Type B pancreatic cell (in vitro differentiated cells): ENCODE data around the gene C3orf18. TPM values are rescaled to one million over a fixed set of nuclear protein-coding genes. Genes with fewer than 3 reads are reported as not detected.

Experiments used
- DNase-seq: peaks from one replicate; pipeline ENCODE4 v3.0.0; 2021; ENCODE audit warnings: mixed read lengths; ENCODE audit not compliant: unreplicated experiment; ENCODE audit errors: extremely low spot score
- H3K27ac Mint-ChIP-seq: 2 replicates; pipeline ENCODE4 v1.8.0; 2021; ENCODE audit warnings: mild to moderate bottlenecking, mixed read lengths
- H3K27me3 Mint-ChIP-seq: 2 replicates; pipeline ENCODE4 v1.8.0; 2021; ENCODE audit warnings: mixed read lengths
- H3K36me3 Mint-ChIP-seq: 2 replicates; pipeline ENCODE4 v1.8.0; 2021; ENCODE audit warnings: mixed read lengths
- H3K4me1 Mint-ChIP-seq: one replicate; pipeline ENCODE4 v1.8.0; 2021; ENCODE audit warnings: mixed read lengths; ENCODE audit not compliant: unreplicated experiment
- H3K4me3 Mint-ChIP-seq: 2 replicates; pipeline ENCODE4 v1.8.0; 2021; ENCODE audit warnings: mild to moderate bottlenecking, mixed read lengths
- H3K9me3 Mint-ChIP-seq: 2 replicates; pipeline ENCODE4 v1.8.0; 2021; ENCODE audit warnings: mixed read lengths
- total RNA-seq: library from RNA; stranded (reverse); gene quantifications from 2 replicates; pipeline ENCODE4 v1.2.1, GENCODE V29; 2021; ENCODE audit warnings: low replicate concordance
- TF ChIP-seq, protein P1 (sequence below): fragments of 200-600 bp; sonication (generic); conservative IDR thresholded peaks from 2 replicates; pipeline ENCODE4 v1.5.0; 2021; ENCODE audit warnings: antibody characterized with exemption, mild to moderate bottlenecking

Gene C3orf18
- total RNA-seq, 1 donor from 2014 or later: 11.9 TPM

DNA sequence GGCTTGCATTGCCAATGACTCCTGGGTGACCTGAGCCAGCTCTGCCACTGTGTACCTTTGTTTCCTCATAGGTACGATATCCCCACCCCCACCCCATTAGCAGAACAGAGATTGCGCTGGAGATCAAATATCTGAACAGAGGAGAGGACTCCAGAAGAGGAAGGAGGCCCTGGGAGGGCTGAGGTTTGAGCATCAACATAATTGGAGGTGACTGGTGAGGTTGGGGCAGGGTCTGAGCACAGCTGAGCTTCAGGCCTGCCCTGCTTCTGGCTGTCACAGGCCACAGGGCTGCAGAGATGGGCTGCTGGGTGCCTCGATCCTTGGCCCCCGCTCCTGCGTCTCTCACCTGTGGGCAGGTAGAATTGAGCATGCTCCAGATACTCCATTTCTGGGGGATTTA lies 42.8 kb downstream of the C3orf18 start:
- Mint-ChIP-seq H3K27ac (no peak overlapping the region), H3K4me1 (peaks cover 38% of the 10 kb centered on the region), H3K4me3 (no peak overlapping the region), H3K27me3 (peaks cover 30% of the 10 kb centered on the region), H3K36me3 (no peaks in the 10 kb centered on the region), H3K9me3 (no peaks in the 10 kb centered on the region)
- no peak for DNase-seq
- TF ChIP-seq, protein P1, sequence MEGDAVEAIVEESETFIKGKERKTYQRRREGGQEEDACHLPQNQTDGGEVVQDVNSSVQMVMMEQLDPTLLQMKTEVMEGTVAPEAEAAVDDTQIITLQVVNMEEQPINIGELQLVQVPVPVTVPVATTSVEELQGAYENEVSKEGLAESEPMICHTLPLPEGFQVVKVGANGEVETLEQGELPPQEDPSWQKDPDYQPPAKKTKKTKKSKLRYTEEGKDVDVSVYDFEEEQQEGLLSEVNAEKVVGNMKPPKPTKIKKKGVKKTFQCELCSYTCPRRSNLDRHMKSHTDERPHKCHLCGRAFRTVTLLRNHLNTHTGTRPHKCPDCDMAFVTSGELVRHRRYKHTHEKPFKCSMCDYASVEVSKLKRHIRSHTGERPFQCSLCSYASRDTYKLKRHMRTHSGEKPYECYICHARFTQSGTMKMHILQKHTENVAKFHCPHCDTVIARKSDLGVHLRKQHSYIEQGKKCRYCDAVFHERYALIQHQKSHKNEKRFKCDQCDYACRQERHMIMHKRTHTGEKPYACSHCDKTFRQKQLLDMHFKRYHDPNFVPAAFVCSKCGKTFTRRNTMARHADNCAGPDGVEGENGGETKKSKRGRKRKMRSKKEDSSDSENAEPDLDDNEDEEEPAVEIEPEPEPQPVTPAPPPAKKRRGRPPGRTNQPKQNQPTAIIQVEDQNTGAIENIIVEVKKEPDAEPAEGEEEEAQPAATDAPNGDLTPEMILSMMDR: no peak

GRCh38 chr3:50523279-50523811 lies 44.2 kb downstream of the C3orf18 start:
- no peak overlapping the region for H3K27ac Mint-ChIP-seq

GRCh38 chr3:50521572-50521971 lies 46.0 kb downstream of the C3orf18 start:
- Mint-ChIP-seq H3K4me1 (peaks cover 55% of the 10 kb centered on the region), H3K9me3 (no peaks in the 10 kb centered on the region), H3K4me3 (no peak overlapping the region), H3K36me3 (no peaks in the 10 kb centered on the region), H3K27me3 (peaks cover 28% of the 10 kb centered on the region), H3K27ac (peak overlapping the region; percentile 21)
- no peak for DNase-seq
- TF ChIP-seq, protein P1: no peak

More at GRCh38 chr3:50523279-50523811, 44.2 kb downstream of the C3orf18 start:
- H3K4me1 Mint-ChIP-seq: peaks cover 38% of the 10 kb centered on the region
- H3K27me3 Mint-ChIP-seq: peaks cover 28% of the 10 kb centered on the region
- TF ChIP-seq, protein P1: no peak
- no peaks in the 10 kb centered on the region for H3K9me3 Mint-ChIP-seq
- no peak for DNase-seq
- no peaks in the 10 kb centered on the region for H3K36me3 Mint-ChIP-seq
- H3K4me3 Mint-ChIP-seq: no peak overlapping the region

DNA sequence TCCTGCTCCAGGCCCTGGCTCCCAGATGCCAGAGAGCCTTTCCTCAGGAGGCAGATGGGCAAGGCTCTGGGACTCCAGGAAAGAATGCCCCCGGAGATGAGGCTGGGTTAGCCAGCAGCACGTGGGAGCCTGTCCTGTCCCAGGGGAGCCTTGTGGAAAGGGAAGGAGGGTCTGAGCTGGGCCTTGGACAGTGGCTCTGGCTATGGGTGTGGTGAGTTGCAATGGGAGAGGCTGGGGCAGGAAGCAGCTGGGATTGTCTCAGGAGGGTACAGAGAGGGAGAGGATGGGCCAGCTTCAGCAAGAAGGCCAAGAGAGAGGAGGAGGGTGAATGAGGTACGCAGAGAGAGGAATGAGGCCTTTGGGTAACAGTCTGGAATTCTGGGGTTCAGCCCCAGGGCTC lies 46.7 kb downstream of the C3orf18 start:
- H3K4me1 Mint-ChIP-seq: peaks cover 61% of the 10 kb centered on the region
- no peak for DNase-seq
- no peaks in the 10 kb centered on the region for H3K36me3 Mint-ChIP-seq
- H3K9me3 Mint-ChIP-seq: no peaks in the 10 kb centered on the region
- H3K27ac Mint-ChIP-seq: no peak overlapping the region
- no peak overlapping the region for H3K4me3 Mint-ChIP-seq
- H3K27me3 Mint-ChIP-seq: peaks cover 28% of the 10 kb centered on the region
- TF ChIP-seq, protein P1: no peak

DNA sequence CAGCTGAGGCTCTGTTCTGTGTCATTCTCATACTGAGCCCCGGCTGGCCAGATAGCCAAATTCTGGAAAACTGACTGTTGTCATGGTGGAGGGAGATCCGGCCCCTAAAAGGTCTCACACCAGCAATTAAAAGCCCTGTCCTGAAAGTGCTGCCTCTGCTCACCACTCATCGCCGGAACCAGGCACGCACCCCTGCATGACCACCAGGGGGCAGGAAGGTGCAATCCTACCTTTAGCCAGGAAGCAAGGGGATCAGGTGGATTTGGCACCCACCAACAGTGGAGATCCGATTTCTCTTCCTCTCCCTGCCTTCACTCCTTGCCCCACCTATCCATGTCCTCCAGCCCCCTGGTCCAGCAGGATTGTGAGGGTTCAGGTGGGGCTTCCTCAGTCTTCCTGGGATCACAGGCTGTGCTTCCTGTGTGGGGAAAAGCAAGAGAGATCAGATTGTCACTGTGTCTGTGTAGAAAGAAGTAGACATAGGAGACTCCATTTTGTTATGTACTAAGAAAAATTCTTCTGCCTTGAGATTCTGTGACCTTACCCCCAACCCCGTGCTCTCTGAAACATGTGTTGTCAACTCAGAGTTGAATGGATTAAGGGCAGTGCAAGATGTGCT lies 48.0 kb downstream of the C3orf18 start:
- DNase-seq: no peak
- Mint-ChIP-seq H3K4me1 (peaks cover 67% of the 10 kb centered on the region), H3K27ac (peak overlapping the region; percentile 48), H3K36me3 (no peaks in the 10 kb centered on the region), H3K9me3 (no peaks in the 10 kb centered on the region), H3K27me3 (peaks cover 27% of the 10 kb centered on the region), H3K4me3 (peak overlapping the region; percentile 29)
- TF ChIP-seq, protein P1: peak; percentile 93
